GM23248 (cell line): ENCODE results near the gene ENO4.

ENCODE experiments used
- EZH2 ChIP-seq: fragments of 200-600 bp; sonication (generic); IDR thresholded peaks from 2 replicates; pipeline ENCODE4 v1.6.1; 2018; ENCODE audit warnings: antibody characterized with exemption, mild to moderate bottlenecking; ENCODE audit not compliant: insufficient read depth, poor library complexity, severe bottlenecking
- EZH2phosphoT487 ChIP-seq: fragments of 200-600 bp; sonication (generic); IDR thresholded peaks from 2 replicates; pipeline ENCODE4 v1.6.1; 2018; ENCODE audit warnings: antibody characterized with exemption, moderate library complexity, mild to moderate bottlenecking, low read depth; ENCODE audit not compliant: insufficient read depth

DNA sequence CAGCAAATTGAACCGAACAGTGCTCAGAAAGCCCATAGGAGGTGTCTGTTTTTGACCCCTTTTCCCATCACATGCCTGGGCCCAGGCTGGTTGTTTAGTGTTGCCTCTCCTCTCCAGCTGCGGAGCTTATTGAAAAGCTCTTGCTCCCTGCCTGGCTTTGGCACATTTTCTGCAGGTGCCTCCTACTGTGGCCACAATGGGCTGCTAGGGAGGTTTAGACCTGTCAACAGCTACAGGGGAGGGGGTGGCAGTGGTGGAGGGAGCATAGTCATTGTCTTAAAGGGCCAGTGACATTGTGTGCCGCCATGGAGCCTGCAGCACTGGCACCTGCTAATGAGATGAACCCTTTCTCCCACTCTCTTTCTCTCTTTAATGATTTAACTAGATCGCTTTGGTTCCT, 13.2 kb upstream of the ENO4 start:
- no peak for TF ChIP-seq EZH2
- TF ChIP-seq EZH2phosphoT487: no peak
